Nephron progenitor cell (in vitro differentiated cells): ENCODE data around the gene APEX1.

Experiments
- DNase-seq: peaks from one replicate; pipeline ENCODE4 v3.0.0; 2021
- H3K27ac Mint-ChIP-seq: 2 replicates; pipeline ENCODE4 v1.8.0; 2021; ENCODE audit warnings: mild to moderate bottlenecking, moderate library complexity, mixed read lengths
- H3K27me3 Mint-ChIP-seq: 2 replicates; pipeline ENCODE4 v1.8.0; 2021; ENCODE audit warnings: mild to moderate bottlenecking, low read depth, mixed read lengths; ENCODE audit not compliant: poor library complexity
- H3K36me3 Mint-ChIP-seq: 2 replicates; pipeline ENCODE4 v1.8.0; 2021; ENCODE audit warnings: low read depth, mixed read lengths
- H3K4me1 Mint-ChIP-seq: 2 replicates; pipeline ENCODE4 v1.8.0; 2021; ENCODE audit warnings: mixed read lengths
- H3K4me3 Mint-ChIP-seq: 2 replicates; pipeline ENCODE4 v1.8.0; 2021; ENCODE audit warnings: mild to moderate bottlenecking, moderate library complexity, mixed read lengths
- H3K9me3 Mint-ChIP-seq: 2 replicates; pipeline ENCODE4 v1.8.0; 2021; ENCODE audit warnings: mild to moderate bottlenecking, moderate library complexity, mixed read lengths
- CTCF ChIP-seq: fragments of 200-600 bp; sonication (generic); IDR thresholded peaks from 2 replicates; pipeline ENCODE4 v1.5.0; 2021; ENCODE audit warnings: antibody characterized with exemption

APEX1 gene

GRCh38 chr14:20477211-20477876 lies 22.3 kb downstream of the APEX1 start:
- peak overlapping the region; percentile 44 for H3K27ac Mint-ChIP-seq
- no peak for TF ChIP-seq CTCF
- H3K4me1 Mint-ChIP-seq = peaks cover 2% of the 10 kb centered on the region
- no peaks in the 10 kb centered on the region for H3K9me3 Mint-ChIP-seq
- H3K27me3 Mint-ChIP-seq = no peaks in the 10 kb centered on the region
- no peak overlapping the region for H3K4me3 Mint-ChIP-seq
- DNase-seq = no peak
- H3K36me3 Mint-ChIP-seq = peaks cover 58% of the 10 kb centered on the region

GRCh38 chr14:20478894-20479293 lies 23.9 kb downstream of the APEX1 start:
- TF ChIP-seq CTCF = no peak
- DNase-seq = no peak
- H3K4me3 Mint-ChIP-seq = no peak overlapping the region
- H3K36me3 Mint-ChIP-seq = peaks cover 44% of the 10 kb centered on the region
- H3K9me3 Mint-ChIP-seq = no peaks in the 10 kb centered on the region
- no peaks in the 10 kb centered on the region for H3K27me3 Mint-ChIP-seq
- no peak overlapping the region for H3K27ac Mint-ChIP-seq
- no peaks in the 10 kb centered on the region for H3K4me1 Mint-ChIP-seq

- H3K27ac Mint-ChIP-seq = no peak overlapping the region
- no peak for DNase-seq
- no peaks in the 10 kb centered on the region for H3K9me3 Mint-ChIP-seq
- no peak for TF ChIP-seq CTCF
- H3K4me3 Mint-ChIP-seq = no peak overlapping the region
- H3K4me1 Mint-ChIP-seq = no peaks in the 10 kb centered on the region
- H3K27me3 Mint-ChIP-seq = no peaks in the 10 kb centered on the region
- H3K36me3 Mint-ChIP-seq = peaks cover 9% of the 10 kb centered on the region
These were observed 27.4 kb downstream of the APEX1 start for GRCh38 chr14:20482382-20482781.

- Mint-ChIP-seq H3K4me1 (peaks cover 25% of the 10 kb centered on the region), H3K4me3 (no peak overlapping the region), H3K27ac (no peak overlapping the region), H3K9me3 (no peaks in the 10 kb centered on the region), H3K27me3 (peaks cover 2% of the 10 kb centered on the region), H3K36me3 (no peaks in the 10 kb centered on the region)
- TF ChIP-seq CTCF = no peak
- DNase-seq = no peak
These were observed 30.9 kb downstream of the APEX1 start for GRCh38 chr14:20485900-20486299.

GRCh38 chr14:20486684-20487395 lies 31.8 kb downstream of the APEX1 start:
- Mint-ChIP-seq H3K4me1 (peaks cover 26% of the 10 kb centered on the region), H3K27me3 (peaks cover 10% of the 10 kb centered on the region), H3K36me3 (no peaks in the 10 kb centered on the region), H3K27ac (no peak overlapping the region), H3K9me3 (no peaks in the 10 kb centered on the region), H3K4me3 (no peak overlapping the region)
- TF ChIP-seq CTCF = no peak
- no peak for DNase-seq

- Mint-ChIP-seq H3K36me3 (no peaks in the 10 kb centered on the region), H3K27me3 (peaks cover 10% of the 10 kb centered on the region), H3K27ac (no peak overlapping the region), H3K9me3 (no peaks in the 10 kb centered on the region), H3K4me3 (no peak overlapping the region), H3K4me1 (peaks cover 26% of the 10 kb centered on the region)
- DNase-seq = no peak
- no peak for TF ChIP-seq CTCF
These were observed 32.3 kb downstream of the APEX1 start for GRCh38 chr14:20487396-20487725.
